B cell (primary cell): Measurements from ENCODE around the gene SARNP.

ENCODE experiments used
- EZH2 ChIP-seq: IDR thresholded peaks from 2 replicates; pipeline ENCODE4 v1.6.1; 2012; ENCODE audit warnings: borderline replicate concordance, low read depth, mild to moderate bottlenecking, moderate library complexity, low read length; ENCODE audit not compliant: insufficient read depth, poor library complexity, severe bottlenecking
- TF ChIP-seq, protein P1 (sequence below): fragments of 200-600 bp; IDR thresholded peaks from one replicate; pipeline ENCODE4 v1.8.0; 2022; ENCODE audit warnings: antibody characterized with exemption, mild to moderate bottlenecking

- TF ChIP-seq, protein P1, sequence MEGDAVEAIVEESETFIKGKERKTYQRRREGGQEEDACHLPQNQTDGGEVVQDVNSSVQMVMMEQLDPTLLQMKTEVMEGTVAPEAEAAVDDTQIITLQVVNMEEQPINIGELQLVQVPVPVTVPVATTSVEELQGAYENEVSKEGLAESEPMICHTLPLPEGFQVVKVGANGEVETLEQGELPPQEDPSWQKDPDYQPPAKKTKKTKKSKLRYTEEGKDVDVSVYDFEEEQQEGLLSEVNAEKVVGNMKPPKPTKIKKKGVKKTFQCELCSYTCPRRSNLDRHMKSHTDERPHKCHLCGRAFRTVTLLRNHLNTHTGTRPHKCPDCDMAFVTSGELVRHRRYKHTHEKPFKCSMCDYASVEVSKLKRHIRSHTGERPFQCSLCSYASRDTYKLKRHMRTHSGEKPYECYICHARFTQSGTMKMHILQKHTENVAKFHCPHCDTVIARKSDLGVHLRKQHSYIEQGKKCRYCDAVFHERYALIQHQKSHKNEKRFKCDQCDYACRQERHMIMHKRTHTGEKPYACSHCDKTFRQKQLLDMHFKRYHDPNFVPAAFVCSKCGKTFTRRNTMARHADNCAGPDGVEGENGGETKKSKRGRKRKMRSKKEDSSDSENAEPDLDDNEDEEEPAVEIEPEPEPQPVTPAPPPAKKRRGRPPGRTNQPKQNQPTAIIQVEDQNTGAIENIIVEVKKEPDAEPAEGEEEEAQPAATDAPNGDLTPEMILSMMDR = peak; percentile 21
- TF ChIP-seq EZH2 = no peak
Observed at GRCh38 chr12:55729819-55730818, 87.4 kb downstream of the SARNP start.
